GM18858 (cell line): Measurements from ENCODE around the gene CHST2.
A peak's percentile ranks its signal among the peaks of the same experiment; 100 is the strongest.
"Not testable (repeated sequence)": the region's sequence is repeated elsewhere in the genome, so short reads cannot be mapped to it uniquely, and the experiment has no call there.

Experiments used
- ATAC-seq: cut with Tn5 transposase; IDR thresholded peaks from one replicate; pipeline ENCODE4 v1.9.1; 2021; ENCODE audit not compliant: unreplicated experiment

Gene CHST2, protein sequence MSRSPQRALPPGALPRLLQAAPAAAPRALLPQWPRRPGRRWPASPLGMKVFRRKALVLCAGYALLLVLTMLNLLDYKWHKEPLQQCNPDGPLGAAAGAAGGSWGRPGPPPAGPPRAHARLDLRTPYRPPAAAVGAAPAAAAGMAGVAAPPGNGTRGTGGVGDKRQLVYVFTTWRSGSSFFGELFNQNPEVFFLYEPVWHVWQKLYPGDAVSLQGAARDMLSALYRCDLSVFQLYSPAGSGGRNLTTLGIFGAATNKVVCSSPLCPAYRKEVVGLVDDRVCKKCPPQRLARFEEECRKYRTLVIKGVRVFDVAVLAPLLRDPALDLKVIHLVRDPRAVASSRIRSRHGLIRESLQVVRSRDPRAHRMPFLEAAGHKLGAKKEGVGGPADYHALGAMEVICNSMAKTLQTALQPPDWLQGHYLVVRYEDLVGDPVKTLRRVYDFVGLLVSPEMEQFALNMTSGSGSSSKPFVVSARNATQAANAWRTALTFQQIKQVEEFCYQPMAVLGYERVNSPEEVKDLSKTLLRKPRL

DNA sequence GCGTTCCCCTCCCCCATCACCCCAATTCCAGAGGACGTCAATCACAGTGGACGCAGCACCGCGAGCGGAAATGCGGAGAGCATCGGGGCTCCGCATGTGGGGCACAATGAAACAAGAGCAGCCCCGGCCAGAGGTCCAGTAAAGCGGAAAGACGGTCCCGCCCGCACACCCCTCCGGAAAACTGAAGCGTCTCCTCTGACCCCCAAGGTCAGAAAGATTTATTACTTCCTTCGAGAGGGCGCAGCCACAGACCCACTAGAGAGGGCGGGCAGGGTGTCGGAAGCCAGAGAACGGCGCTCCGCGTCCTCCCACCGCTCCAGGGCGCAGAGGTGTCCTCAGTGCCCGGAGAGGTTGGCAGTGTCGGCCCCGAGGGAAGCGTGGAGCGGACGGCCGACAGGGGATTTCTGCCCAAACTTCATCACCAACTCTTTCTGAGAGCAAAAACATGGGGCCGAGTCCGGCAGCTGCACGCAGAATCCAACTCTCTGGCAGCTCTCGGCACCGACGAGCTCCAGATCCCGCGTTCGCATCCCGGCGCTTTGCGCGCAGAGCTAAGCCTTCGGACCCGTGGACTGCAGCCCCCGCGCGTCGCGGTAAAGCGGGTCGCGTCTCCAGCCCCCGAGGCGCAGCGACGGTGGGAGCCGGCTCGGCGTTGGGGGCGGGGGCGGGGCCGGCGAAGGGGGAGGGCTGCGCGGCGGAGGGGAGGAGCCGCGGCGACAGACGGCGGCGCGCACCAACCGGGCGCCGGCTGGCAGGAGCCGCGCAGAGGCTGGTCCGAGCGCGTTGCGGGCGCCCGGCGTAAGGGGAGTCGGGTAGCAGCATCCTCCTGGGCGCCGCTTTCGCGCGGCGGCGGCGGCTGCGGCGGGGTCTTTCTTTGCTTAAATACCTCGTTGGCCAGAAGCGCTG is at the start of gene CHST2:
Gene CHST2, plus strand, starts transcription at position 763 of the 906 bp plus-strand sequence. CDS start 1,046 bp downstream, outside the sequence.
- ATAC-seq, result peak; percentile 52

DNA sequence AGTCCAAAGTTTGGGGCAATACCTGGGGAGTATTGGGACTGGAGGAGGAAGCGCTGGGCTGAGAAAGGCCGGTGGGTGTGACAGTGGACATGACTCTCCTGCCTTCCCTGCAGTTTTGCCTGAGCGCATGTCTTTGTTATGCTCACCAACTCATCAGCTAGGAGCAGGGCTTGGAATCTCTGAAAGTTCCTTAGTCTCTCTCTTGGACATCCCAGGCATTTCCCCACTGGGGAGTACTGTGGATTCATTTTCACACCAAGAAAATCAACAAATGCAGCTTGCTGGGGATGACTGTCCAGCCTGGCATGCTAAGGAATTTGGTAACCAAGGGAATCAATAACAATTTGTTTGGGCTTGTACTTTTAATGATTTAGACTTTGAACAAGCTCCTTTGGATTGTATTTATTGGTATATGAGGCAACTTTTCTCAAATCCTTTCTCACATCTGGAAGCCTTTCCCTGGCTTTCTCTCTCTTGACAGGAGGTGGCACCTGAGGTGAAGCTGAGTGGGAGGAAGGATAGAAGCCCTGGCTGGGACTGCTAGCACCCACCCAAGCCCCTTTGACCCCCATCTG is 48.5 kb upstream of the CHST2 start:
- no peak for ATAC-seq

DNA sequence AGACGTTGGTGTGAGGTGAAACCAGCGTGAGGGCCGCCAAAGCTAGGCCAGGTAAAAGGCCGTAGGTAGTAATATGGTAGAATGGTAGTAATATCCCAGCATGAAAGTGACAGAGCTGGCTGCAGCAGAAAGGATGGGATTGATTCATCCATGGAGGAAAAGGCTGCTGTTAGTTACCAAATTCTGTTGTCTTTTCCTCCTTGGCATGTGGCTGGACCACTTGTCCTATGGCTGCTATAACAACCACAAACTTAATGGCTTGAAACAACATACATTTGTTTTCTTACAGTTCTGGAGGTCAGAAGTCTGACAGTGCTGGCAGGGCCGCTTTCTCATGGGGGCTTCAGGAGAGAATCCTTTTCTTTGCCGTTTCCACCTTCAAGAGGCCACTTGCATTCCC is 47.8 kb upstream of the CHST2 start:
- ATAC-seq, result no peak

DNA sequence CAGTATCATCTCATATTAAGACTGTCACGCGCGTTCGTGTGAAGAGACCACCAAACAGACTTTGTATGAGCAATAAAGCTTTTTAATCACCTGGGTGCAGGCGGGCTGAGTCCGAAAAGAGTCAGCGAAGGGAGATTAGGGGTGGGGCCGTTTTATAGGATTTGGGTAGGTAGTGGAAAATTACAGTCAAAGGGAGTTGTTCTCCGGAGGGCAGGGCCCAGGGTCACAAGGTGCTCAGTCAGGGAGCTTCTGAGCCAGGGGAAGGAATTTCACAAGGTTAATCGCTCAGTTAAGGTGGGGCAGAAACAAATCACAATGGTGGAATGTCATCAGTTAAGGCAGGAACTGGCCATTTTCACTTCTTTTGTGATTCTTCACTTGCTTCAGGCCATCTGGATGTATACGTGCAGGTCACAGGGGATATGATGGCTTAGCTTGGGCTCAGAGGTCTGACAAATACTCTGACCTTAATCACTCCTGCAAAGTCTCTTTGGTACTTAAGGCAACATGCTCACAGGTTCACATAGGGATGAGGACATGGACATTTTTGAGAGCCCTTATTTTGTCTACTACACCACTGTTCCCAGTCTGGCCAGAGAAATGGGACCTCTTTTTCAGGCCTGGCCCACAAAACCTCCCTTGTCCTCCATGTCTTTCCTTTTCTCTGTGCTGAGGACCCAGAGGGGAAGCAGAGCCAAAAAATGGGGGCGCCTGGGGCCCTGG is 47.1 kb upstream of the CHST2 start:
- ATAC-seq, result not testable (repeated sequence)

DNA sequence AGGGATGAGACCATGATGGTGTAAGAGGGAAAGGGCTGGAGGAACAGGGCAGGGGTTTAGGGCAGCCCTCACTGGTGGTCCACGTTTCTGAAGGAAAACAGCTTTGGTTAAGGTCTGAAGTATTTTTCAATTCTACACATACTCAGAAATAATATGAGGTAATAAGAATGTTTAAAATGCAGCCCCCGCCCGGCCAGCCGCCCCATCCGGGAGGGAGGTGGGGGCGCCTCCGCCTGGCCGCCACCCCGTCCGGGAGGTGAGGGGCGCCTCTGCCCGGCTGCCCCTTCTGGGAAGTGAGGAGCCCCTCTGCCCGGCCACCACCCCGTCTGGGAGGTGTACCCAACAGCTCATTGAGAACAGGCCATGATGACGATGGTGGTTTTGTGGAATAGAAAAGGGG is 46.0 kb upstream of the CHST2 start:
- ATAC-seq, result not testable (repeated sequence)

DNA sequence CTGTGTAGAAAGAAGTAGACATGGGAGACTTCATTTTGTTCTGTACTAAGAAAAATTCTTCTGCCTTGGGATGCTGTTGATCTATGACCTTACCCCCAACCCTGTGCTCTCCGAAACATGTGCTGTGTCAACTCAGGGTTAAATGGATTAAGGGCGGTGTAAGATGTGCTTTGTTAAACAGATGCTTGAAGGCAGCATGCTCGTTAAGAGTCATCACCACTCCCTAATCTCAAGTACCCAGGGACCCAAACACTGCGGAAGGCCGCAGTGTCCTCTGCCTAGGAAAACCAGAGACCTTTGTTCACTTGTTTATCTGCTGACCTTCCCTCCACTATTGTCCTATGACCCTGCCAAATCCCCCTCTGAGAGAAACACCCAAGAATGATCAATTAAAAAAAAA is 45.6 kb upstream of the CHST2 start:
- ATAC-seq, result not testable (repeated sequence)

DNA sequence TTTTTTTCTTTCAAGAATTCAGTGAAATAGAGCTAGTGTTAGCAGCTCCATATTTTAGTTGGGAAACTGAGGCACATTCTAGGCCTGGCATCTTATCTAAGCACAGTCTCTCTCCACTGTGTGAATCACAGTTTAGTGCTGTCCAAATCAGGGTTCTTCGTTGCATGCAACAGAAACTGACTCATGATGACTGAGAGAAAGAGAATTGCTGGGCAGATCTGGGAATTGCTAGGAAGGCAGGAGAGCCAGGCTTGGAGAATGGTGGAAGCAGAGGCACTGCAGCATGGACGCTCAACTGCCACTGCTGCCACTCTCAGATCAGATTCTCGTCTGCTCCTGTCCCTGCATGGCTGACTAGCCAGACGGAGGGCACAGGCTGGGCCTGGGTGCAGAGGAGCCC is 40.7 kb upstream of the CHST2 start:
- no peak for ATAC-seq

DNA sequence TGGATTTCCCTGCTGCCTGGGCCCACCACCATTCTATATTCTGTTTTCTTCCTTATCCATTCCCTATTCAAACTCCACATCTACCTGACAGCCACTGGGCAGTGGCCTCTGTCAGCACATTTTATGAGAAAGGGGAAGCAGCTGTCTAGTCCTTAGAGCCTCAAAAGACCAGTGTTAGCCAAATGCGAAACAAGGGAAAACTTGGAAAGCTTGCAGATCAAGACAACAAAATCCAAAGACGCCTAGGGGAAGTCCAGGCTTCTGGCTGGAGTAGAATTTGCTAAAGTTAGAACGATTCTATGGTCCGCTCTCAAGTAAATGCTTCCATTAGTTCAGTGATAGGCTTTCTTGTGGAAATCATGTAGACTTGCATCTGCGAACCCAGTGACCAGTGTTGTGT is 39.4 kb upstream of the CHST2 start:
- ATAC-seq, result no peak

DNA sequence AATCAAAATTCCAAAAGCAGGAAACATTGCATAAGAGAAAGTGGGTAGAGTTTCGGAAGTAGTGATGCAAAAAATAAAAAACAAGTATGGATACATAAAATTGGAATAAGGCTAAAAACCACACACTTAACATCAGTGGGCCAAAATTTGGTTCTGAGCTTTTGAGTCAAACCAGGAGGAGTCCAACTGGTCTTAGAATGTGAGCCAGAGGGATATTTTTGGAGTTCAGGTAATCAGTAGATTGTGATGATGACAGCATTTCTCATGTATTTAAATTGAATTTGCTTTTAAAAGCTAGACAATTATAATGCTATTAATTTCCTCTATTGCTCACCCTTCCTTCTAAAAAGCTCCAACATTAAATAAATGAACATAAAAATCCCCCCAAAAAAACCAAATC is 38.2 kb upstream of the CHST2 start:
- ATAC-seq, result no peak

DNA sequence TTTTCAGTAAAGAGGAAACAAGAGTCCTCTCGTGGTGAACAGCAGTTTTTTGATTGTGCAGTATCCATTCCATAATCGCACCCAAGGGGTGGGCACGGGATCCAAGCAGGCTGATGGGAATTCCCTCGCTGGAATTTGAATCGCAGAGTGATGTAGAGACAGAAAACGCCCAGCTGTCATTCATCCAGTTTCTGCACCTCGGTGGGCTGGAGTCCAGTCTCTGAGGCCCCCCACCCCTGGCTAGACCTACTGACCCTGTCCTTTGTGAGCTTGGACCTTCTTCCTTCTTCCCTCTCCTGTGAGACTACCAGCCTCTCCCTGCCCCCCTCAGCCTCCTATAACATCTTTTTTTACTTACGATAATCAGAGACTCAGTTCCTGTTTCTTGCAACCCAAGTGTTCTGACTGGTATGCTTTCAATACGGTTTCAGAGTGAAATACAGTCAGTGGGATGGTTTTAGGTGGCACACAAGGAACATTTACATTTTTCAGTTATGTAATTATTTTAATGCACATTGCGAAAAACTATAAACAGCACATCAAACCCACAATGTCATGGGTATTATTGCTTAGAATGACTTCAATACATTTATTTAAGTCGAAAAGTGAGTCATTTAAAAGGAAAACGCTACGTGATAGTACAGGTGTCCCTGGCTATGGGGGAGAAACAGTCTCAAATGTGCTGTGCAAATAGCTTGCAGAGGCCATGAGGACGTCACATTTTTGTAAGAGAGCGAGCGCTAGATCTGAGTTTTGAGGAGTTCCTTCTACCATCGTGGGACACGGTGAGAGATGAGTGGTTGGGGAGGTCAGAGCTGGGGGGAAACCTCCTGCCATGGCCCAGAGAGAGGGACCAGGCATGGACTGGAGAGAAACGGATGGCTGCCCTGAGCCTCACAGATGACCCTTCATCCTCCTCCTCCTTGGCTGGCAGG is 37.5 kb upstream of the CHST2 start:
- peak; percentile 87 for ATAC-seq

DNA sequence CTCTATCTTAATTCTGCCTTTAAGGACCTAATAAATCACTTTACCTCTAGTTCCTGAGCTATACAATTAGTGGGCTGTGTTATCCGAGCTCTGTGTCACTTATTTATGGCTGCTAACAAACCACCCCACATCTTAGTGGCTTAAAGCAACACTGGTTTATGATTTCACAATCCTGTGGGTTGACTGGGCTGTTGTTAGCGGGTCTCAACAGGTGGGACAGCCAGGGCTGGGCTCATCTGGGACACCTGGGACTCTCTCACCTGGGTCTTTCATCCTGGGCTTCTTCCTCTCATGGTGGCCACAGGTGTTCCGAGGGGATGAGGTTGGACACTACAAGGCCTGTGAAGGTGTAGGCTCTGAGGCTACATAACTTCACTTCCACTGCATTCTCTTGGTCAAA is 35.8 kb upstream of the CHST2 start:
- ATAC-seq, result no peak

DNA sequence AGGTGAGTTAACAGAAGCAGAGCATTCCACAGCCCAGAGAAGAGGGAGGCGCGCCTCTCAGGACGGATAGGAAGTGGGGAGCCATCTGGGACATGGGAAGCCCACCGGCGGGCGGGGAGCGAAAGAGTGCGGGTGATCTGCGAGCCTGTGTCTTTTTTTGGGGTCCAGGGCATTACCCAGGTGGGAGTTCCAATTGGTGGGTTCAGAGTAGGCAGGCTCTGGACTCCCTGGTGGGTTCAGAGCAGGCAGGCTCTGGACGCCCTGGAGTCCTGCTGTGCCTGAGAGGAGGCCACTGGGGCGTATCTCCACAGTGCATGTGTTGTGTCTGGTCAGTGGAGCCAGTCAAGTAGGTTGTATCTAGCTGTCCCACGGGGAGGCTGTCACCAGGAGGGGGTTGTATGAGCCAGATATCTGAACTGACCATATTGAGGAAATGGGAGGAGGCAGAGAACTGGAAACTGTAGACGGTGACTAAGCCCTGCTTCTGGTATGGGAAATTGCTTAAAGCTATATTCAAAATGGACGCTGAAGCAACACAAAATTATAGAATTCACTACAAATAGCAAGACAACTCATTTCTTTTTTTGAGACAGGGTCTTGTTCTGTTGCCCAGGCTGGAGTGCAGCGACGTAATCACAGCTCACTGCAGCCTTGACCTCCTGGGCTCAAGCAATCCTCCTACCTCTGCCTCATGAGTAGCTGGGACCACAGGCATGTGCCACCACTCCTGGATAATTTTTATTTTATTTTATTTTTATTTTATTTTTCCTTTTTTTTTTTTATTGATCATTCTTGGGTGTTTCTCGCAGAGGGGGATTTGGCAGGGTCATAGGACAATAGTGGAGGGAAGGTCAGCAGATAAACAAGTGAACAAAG is 34.5 kb upstream of the CHST2 start:
- ATAC-seq, result peak; percentile 50

DNA sequence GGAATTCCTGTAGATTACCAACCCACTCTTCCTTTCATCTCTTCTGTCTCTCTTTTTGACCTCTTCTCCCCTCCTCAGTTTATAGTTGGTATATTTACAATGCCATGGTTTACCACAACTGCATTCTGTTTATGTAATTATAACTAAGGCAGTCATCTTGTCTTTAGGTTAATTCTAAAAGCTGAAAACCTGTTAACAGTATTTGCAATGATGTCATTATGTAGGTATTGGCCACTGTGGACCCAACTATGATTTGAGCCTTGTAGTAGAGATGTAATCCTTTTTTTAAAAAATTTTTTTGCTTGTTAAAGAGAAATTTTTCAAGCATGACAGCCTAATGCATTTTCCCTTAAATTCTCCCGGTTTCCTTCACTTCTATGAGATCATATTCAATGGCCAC is 30.7 kb upstream of the CHST2 start:
- ATAC-seq, result no peak

DNA sequence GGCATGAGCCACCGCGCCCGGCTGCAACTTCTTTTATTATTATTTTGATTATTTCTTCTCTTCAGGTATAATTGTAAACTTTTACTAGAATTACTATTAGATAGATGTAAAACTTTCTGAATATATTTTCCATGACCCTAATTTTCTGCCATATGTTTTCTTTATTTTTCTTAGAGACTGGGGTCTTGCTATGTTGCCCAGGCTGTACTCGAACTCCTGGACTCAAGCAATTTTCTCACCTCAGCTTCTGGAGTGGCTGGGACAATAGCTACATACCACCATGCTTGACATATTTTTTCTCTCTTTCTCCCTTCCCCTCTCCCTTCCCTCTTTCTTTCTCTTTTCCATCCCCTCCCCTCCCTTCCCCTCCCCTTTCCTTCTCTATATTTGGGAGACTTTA is 29.6 kb upstream of the CHST2 start:
- ATAC-seq, result no peak

DNA sequence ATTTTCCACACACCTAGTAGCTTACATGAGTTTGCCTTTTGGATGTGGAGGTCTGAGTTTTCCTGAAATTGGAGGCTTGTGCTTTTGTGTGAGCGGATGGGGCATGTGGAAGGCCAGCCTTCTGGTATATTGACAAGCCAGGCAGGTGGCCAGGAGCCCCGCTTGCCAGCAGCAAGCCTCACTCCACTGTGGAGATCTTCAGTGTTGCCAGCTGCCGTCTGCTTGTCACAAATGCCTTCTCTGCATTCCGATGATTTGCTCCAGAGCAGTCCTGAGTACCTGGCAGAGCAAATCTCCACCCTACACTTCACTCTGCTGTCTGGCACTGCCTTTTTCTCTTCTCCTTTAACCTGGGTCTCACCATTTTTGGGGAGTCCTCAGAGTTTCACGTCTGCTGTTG is 29.1 kb upstream of the CHST2 start:
- ATAC-seq, result no peak

DNA sequence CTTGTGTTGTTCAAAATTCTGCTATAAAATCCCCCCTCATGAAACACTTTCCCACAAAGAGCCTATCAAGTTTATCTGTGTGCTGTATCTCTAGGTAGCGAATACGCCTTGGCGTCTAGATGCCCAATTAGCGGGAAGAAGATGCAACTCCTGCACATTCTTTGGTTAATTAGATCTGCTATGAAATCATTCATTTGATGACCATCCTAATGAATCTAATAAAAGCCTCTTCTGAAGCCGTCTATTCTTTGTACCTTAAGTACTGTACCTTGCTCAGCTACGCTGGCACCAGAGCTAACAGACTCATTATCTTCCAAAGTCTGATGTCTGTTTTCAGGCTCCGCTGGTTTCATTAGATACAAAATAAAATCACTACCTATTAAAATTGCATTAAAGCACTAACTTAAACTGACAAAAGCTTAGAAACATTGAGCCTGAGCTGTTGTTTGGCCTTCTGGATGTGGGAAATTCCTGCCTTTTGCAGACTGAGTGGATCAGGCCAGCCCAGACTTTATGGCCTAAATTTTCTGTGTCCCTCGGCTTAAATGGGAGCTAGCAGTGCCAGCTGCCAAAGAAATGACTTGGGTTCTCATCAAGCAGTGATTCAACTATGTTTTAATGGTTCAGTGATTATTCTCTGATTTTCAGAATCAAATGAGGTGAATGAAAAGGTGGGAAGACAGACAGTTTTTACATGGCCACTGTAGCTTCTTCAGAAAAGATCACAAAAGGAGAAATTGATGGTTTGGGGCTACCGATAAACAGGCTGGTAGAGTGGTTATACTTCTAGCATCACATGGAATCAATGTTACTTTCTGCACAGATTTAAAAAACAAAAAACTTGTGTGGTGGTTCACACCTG is 28.4 kb upstream of the CHST2 start:
- no peak for ATAC-seq

DNA sequence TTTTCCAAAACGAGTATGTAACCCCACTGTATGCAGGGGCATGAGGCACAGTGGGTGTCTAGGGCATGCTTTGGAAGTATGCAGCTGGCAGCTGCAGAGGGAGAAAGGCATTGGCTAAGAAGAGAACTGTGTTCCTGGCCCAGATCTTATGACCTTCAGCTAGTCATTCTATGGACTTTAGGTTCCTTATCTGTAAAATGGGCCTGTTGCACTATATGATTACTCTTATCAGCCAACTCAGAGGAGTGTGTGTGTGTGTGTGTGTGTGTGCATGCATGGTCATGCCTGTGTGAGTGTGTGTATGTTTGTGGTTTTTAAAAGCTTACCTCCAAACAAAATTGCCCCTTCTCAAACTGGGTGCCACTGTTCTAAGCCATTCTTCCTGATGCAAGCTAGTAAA is 27.4 kb upstream of the CHST2 start:
- ATAC-seq, result no peak

DNA sequence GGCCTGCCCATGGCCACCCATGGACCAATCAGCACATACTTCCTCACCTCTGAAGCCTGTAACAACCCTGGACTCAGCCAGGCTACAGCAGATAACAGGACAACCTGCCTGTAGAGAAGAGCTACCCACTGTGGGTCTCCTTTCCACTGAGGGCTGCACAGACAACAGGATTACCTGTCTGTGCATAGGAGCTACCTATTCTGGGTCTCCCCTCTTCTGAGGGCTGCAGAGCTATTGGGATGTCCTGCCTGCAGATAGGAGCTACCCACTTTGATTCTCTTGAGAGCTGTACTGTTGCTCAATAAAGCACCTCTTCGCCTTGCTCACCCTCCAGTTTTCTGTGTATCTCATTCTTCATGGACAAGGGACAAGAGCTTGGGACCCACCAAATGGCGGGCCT is 23.8 kb upstream of the CHST2 start:
- ATAC-seq, result no peak
